ENCODE results near the gene ITGA1. TPM values are rescaled to one million over a fixed set of nuclear protein-coding genes. Genes with fewer than 3 reads are reported as not detected.

ITGA1 gene
- total RNA-seq, 4 donors from 2014 or later: 2.4 to 10.7 (median 5.4) TPM

DNA sequence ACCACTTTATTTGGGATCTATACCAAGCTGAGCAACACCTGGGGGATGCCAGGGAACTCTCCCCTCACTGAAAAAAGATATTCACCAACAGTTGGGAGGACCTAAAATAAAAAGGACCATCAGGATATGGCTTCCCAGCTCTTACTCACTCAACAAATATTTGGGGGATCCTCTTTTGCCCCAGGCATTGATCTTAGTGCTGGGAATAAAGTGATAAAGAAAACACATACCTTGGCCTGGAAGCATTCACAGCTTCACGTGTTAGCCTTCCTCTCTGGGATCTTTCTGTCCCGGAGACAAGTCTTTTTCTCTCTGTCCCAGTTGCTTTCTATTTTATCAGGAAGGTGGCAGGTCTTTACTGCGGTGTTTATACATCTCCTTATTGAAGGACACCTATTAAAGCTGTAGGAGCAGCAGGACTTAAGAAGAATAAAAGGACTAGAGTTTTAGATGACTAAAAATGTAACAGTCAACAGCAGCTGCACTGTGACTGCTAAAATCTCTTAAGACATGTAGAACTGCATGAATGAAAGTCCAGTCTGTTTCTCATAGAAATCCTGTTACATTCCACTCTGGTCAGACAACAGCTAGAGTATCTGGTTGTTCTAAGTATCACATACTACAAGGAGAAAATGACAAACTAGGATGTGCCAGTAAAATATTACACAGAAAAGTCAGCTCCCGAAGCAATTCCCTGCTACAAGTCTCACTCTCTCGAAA is 111.4 kb downstream of the ITGA1 start:
- TF ChIP-seq, protein P1, sequence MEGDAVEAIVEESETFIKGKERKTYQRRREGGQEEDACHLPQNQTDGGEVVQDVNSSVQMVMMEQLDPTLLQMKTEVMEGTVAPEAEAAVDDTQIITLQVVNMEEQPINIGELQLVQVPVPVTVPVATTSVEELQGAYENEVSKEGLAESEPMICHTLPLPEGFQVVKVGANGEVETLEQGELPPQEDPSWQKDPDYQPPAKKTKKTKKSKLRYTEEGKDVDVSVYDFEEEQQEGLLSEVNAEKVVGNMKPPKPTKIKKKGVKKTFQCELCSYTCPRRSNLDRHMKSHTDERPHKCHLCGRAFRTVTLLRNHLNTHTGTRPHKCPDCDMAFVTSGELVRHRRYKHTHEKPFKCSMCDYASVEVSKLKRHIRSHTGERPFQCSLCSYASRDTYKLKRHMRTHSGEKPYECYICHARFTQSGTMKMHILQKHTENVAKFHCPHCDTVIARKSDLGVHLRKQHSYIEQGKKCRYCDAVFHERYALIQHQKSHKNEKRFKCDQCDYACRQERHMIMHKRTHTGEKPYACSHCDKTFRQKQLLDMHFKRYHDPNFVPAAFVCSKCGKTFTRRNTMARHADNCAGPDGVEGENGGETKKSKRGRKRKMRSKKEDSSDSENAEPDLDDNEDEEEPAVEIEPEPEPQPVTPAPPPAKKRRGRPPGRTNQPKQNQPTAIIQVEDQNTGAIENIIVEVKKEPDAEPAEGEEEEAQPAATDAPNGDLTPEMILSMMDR (IDR thresholded peaks at IDR 0.05): no peak
- TF ChIP-seq POLR2A (IDR thresholded peaks at IDR 0.05): no peak
- H3K4me3 ChIP-seq (ENCODE audit: low read depth, poor library complexity, severe bottlenecking): no peak overlapping the region
- no peak for DNase-seq (ENCODE audit: low spot score in 2 of 2)
- WGBS, 2 donors: 55 to 66% methylated on average over 5 of the region's 5 CpGs
- intact Hi-C loops (cut with DNase I; ENCODE audit: low total_unique reads): loop anchor here (10.0 kb wide), 1 partner anchor 214 kb away; no protein-coding TSS in a partner anchor

DNA sequence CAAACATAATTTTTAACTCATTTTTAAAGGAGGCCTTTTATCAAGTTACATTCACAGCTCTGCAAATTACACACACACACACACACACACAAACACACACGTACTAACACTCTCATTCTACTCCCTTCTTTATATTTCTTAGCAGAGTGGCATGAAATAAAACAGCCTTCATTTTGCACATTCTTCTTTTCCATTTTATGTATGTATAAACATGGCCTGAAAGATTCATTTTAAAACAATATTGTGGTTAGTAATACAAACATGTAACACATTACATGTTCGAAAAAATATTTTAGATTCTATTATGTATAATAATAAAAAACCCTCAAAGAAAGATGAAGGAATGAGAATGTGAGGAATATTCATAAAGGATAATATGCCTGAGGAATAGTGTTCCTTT is 115.4 kb downstream of the ITGA1 start:
- no peak overlapping the region for H3K4me3 ChIP-seq (ENCODE audit: low read depth, poor library complexity, severe bottlenecking)
- 81 to 83% methylated on average over 2 of the region's 2 CpGs for WGBS, 2 donors
- DNase-seq (ENCODE audit: low spot score in 2 of 2): no peak
- intact Hi-C loops (cut with DNase I; ENCODE audit: low total_unique reads): no loop called here
- TF ChIP-seq, protein P1 (IDR thresholded peaks at IDR 0.05): no peak
- TF ChIP-seq POLR2A (IDR thresholded peaks at IDR 0.05): no peak

DNA sequence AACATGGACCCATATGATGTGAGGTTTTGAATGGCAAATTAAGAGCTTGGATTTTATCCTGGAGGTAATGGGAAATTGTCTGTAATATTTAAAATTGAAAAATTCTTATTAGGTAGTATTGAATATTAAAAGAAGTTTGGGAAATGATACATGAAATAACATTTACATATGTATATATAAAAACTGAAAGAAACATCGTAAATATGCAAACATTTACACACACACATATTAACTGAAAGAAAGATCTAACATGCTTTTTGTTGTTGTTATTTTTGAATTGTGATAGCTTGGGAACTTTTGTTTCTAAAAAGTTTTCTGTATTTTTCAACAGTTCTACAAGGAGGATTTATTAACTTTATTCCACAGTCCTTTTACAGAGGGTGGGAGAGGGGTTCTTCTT is 118.6 kb downstream of the ITGA1 start:
- no peak overlapping the region for H3K4me3 ChIP-seq (ENCODE audit: low read depth, poor library complexity, severe bottlenecking)
- TF ChIP-seq, protein P1 (IDR thresholded peaks at IDR 0.05): no peak
- TF ChIP-seq POLR2A (IDR thresholded peaks at IDR 0.05): no peak
- no peak for DNase-seq (ENCODE audit: low spot score in 2 of 2)
- intact Hi-C loops (cut with DNase I; ENCODE audit: low total_unique reads): no loop called here
- WGBS, 2 donors: 95 to 96% methylated on average over 1 of the region's 1 CpG

DNA sequence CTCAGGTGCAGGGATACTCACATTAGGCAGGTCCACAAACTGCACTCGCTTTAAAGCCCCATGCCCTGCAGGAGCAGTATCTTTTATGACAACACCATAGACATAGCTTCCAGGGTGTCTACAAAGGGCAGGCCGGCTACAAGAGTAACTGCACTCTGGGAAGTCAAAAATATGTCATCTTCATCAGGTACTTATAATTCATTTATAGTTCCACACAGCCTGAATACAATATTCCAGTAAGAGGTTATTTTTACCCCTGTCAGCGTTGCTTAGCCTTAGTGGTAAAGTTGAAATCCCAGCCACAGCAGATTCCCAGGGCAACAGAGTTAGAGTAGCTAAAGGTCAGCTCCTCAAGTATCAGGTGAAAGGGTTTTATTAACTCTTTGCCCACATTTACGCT is 119.1 kb downstream of the ITGA1 start:
- TF ChIP-seq, protein P1 (IDR thresholded peaks at IDR 0.05): no peak
- TF ChIP-seq POLR2A (IDR thresholded peaks at IDR 0.05): no peak
- intact Hi-C loops (cut with DNase I; ENCODE audit: low total_unique reads): no loop called here
- H3K4me3 ChIP-seq (ENCODE audit: low read depth, poor library complexity, severe bottlenecking): no peak overlapping the region
- WGBS, 2 donors: 93 to 94% methylated on average over 4 of the region's 4 CpGs
- DNase-seq (ENCODE audit: low spot score in 2 of 2): no peak

DNA sequence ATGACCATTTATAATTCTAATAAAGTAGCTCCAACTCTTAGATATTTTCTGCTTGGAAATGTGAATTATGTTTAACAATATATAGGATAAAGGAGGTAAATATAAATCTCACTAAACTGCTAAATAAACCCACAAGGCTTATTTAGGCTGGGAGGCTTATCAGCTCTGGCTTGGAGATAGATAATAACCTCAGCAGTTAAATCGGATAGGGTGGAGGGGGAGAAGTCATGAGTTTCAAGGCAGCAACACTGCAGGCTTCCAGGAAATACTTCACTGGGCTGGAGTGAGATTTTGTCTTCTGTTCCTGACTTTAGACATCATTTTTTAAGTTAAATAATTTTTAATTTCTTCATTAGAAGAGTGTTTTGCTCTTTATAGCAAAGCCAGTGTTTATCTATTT is 121.5 kb downstream of the ITGA1 start:
- no peak overlapping the region for H3K4me3 ChIP-seq (ENCODE audit: low read depth, poor library complexity, severe bottlenecking)
- no peak for DNase-seq (ENCODE audit: low spot score in 2 of 2)
- 22 to 27% methylated on average over 1 of the region's 1 CpG for WGBS, 2 donors
- intact Hi-C loops (cut with DNase I; ENCODE audit: low total_unique reads): no loop called here
- no peak for TF ChIP-seq POLR2A (IDR thresholded peaks at IDR 0.05)
- TF ChIP-seq, protein P1 (IDR thresholded peaks at IDR 0.05): no peak

DNA sequence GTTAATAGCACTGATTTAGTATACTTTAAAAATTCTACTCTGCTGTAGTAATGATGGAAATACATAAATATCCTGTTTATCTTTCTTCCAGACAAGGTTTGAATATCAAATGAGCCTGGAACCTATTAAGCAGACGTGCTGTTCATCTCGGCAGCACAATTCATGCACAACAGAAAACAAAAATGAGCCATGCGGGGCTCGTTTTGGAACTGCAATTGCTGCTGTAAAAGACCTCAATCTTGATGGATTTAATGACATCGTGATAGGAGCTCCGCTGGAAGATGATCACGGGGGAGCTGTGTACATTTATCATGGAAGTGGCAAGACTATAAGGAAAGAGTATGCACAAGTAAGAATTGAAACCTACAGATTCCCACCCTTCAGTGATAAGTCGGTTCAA is 122.4 kb downstream of the ITGA1 start:
- intact Hi-C loops (cut with DNase I; ENCODE audit: low total_unique reads): no loop called here
- TF ChIP-seq, protein P1 (IDR thresholded peaks at IDR 0.05): no peak
- no peak for TF ChIP-seq POLR2A (IDR thresholded peaks at IDR 0.05)
- H3K4me3 ChIP-seq (ENCODE audit: low read depth, poor library complexity, severe bottlenecking): no peak overlapping the region
- DNase-seq (ENCODE audit: low spot score in 2 of 2): no peak
- 39 to 51% methylated on average over 8 of the region's 8 CpGs for WGBS, 2 donors

Measured in lower leg skin (tissue), 4 donors.